ACHN (cell line): ENCODE data around the gene CYB561.
"Not testable (repeated sequence)": the region's sequence is repeated elsewhere in the genome, so short reads cannot be mapped to it uniquely, and the experiment has no call there.

ENCODE experiments used
- DNase-seq: peaks from one replicate; pipeline ENCODE4 v3.0.0-alpha.2; 2015
- in situ Hi-C: cut with HindIII; loops from 2 replicates; pipeline ENCODE4 v1.10.0; 2017; ENCODE audit warnings: low sequenced_read_pairs, low pct_ligation_motif_present, low pct_unique_long_range_greater_than_20kb

The CYB561 gene

GRCh38 chr17:63454357-63454756, 8.3 kb upstream of the CYB561 start:
- DNase-seq, in situ Hi-C loops: not testable (repeated sequence)

DNA sequence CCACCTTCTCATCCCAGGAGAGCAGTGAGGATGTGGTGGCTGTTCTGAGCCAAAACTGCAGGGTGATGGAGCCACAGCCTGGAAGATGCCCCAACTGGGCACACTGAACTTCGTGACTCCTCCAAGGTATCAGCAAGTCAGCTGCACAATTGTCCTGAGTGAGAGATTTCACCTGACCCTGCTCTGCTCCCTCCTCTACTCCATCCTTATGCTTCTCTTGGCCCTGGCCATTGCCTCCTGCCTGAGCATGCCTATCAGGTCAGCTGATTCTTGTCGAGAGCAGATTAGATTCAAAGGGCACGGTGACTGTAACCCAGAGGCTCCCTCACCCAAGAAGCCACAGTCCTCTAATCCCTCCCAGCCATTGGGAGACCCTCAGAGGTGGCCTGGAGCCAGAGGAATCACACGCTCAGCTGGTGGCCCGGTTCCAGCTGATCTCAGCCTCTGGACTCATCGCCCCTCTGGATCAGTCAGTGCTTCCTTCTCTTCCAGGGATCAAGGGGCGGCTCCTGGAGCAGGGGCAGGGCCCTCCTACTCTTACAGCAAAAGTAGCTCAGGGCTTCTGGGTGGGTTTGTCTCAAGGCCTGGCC, 7.0 kb upstream of the CYB561 start:
- in situ Hi-C loops = no loop called here

GRCh38 chr17:63452046-63452961, 6.2 kb upstream of the CYB561 start:
- in situ Hi-C loops = no loop called here
- DNase-seq = no peak

More for the DNA sequence above, 7.0 kb upstream of the CYB561 start:
- DNase-seq = no peak

- no peak for DNase-seq
- in situ Hi-C loops = no loop called here
Observed at GRCh38 chr17:63451150-63451549, 5.0 kb upstream of the CYB561 start.

DNA sequence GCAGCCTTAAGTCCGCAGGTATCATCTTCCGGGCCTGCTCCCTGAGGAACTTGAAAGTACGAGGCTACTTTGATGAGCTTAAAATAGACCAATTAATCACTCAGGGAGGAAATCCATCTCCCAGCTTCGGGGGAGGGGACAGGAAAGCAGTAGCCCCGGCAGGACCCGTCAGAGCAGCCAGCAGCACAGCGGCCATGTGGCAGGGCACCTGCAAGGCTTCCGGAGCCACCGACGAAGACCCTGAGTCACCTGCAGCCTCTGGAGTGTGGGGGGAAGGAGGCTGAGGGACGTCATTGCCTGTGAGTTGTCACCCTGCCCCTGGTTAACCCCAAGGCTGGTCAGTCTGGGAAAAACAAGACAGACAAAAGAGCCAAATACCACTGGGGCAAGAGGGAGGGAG, 4.4 kb upstream of the CYB561 start:
- DNase-seq = no peak
- in situ Hi-C loops = no loop called here

GRCh38 chr17:63448655-63449054, 2.5 kb upstream of the CYB561 start:
- in situ Hi-C loops = no loop called here
- no peak for DNase-seq

DNA sequence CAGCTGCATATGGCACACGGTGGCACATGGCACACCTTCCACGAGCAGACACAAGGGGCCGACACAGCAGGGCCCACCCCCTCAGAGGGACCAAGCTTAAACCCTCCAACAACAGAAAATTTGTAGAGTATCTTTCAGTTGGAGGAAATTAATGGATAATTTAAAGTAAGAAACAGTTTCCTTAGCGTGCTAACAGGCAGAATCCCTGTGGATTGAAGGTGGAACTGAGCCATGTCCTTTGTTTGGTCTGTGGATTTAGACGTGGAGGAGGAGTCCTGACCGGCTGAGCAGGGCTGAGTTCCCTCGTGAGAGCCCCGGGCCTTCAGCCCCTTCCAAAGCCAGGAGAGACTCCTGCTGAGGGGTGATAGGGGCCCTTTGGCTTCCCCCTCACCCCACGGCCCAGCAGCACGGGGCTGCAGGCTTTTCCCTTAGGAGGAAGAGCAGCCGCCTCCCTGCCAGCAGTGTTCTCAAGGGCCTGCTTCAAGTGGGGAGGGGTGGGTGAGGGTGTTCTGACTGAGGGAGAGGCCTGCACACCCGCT, 1.4 kb upstream of the CYB561 start:
- in situ Hi-C loops = no loop called here
- DNase-seq = no peak

- in situ Hi-C loops = no loop called here
- peak; percentile 76 for DNase-seq
Observed at GRCh38 chr17:63446753-63447470, 806 bp upstream of the CYB561 start.

GRCh38 chr17:63445571-63445953, 544 bp downstream of the CYB561 start:
- in situ Hi-C loops = no loop called here
- DNase-seq = peak; percentile 49

DNA sequence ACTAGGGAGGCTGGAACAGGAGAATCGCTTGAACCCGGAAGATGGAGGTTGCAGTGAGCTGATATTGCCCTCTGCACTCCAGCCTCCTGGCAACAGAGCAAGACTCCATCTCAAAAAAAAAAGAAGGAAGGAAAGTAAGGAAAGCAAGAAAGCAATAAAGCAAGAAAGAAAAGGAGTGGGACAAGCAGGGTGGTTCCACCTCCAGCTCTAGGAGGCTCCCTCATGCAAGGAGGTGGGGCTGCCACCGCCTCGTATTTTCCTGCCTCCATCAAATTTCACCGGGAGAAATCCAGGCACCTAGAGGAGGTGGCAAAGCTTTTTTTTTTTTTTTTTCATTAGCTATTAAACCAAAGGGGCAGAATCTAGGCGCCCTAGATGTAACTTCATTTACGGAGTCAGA, 1.0 kb downstream of the CYB561 start:
- in situ Hi-C loops = no loop called here
- no peak for DNase-seq

GRCh38 chr17:63444457-63444856, 1.6 kb downstream of the CYB561 start:
- no peak for DNase-seq
- in situ Hi-C loops = no loop called here

DNA sequence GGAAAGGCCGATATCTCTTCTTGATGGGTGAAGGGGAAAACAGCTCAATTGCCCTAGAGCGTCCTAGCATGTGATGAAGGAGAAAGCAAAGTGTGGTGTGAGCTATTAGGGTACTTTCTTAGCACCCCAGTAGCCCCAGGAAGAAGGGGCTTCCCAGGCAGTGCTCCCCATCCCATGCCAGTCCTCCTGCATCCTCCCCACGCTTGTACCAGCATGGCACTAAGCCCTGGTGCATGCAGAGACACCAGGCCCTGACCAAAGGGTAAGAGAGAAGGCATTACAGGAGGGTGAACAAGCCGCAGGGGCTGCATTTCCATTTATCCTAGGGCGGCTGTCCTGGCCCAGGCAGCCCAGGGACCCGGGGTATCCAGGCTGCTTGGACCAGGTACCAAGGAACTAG, 3.1 kb downstream of the CYB561 start:
- in situ Hi-C loops = no loop called here
- no peak for DNase-seq

GRCh38 chr17:63442549-63443035, 3.5 kb downstream of the CYB561 start:
- in situ Hi-C loops = no loop called here
- DNase-seq = no peak

- in situ Hi-C loops = no loop called here
Observed at GRCh38 chr17:63442074-63442473, 4.0 kb downstream of the CYB561 start.

DNA sequence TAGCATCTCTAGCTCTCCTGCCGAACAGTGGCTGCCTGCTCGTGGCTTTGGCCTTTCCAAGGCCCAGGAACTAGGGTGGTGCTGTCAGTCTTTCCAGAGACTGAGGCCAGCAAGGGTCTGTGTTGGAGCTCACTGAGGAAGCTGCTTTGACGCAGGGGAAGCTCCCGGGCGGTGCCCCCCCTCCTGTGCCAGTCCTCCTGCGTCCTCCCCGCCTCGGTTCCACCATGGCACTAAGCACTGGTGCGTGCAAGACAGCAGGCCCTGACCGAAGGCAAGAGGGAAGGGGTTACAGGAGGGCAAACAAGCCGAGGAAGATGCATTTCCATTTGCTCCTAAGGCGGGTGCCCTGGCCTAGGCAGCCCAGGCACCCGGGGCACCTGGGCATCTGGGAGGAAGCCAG, 4.5 kb downstream of the CYB561 start:
- no peak for DNase-seq
- in situ Hi-C loops = no loop called here

More at GRCh38 chr17:63442074-63442473, 4.0 kb downstream of the CYB561 start:
- no peak for DNase-seq

- DNase-seq = no peak
- in situ Hi-C loops = no loop called here
Observed at GRCh38 chr17:63440770-63441335, 5.3 kb downstream of the CYB561 start.

GRCh38 chr17:63440127-63440769, 5.9 kb downstream of the CYB561 start:
- DNase-seq = no peak
- in situ Hi-C loops = no loop called here

GRCh38 chr17:63439687-63440086, 6.4 kb downstream of the CYB561 start:
- in situ Hi-C loops = no loop called here
- DNase-seq = no peak
